ENCODE results near the gene SCP2D1. TPM values are rescaled to one million over a fixed set of nuclear protein-coding genes. Genes with fewer than 3 reads are reported as not detected.

Gene SCP2D1
- total RNA-seq, 1 donor from 2014 or later = not detected

- no peak overlapping the region for H3K27ac Mint-ChIP-seq
- no peaks in the 10 kb centered on the region for H3K36me3 Mint-ChIP-seq (ENCODE audit: low read depth)
- no peak overlapping the region for H3K4me3 Mint-ChIP-seq (ENCODE audit: low read depth)
- H3K27me3 Mint-ChIP-seq (ENCODE audit: low read depth) = peaks cover 3% of the 10 kb centered on the region
- no peaks in the 10 kb centered on the region for H3K4me1 Mint-ChIP-seq (ENCODE audit: low read depth)
- H3K9me3 Mint-ChIP-seq = no peaks in the 10 kb centered on the region
- intact Hi-C loops (cut with micrococcal nuclease) = no loop called here
- DNase-seq (ENCODE audit: low spot score) = no peak
These were observed 18.4 kb downstream of the SCP2D1 start for GRCh38 chr20:18831830-18832499.

GRCh38 chr20:18832546-18833200 is 19.1 kb downstream of the SCP2D1 start:
- H3K9me3 Mint-ChIP-seq = no peaks in the 10 kb centered on the region
- no peaks in the 10 kb centered on the region for H3K36me3 Mint-ChIP-seq (ENCODE audit: low read depth)
- DNase-seq (ENCODE audit: low spot score) = no peak
- H3K27ac Mint-ChIP-seq = no peak overlapping the region
- peaks cover 3% of the 10 kb centered on the region for H3K27me3 Mint-ChIP-seq (ENCODE audit: low read depth)
- no peak overlapping the region for H3K4me3 Mint-ChIP-seq (ENCODE audit: low read depth)
- no peaks in the 10 kb centered on the region for H3K4me1 Mint-ChIP-seq (ENCODE audit: low read depth)
- intact Hi-C loops (cut with micrococcal nuclease) = no loop called here

GRCh38 chr20:18835466-18836256 is 22.1 kb downstream of the SCP2D1 start:
- no peaks in the 10 kb centered on the region for H3K9me3 Mint-ChIP-seq
- peaks cover 3% of the 10 kb centered on the region for H3K27me3 Mint-ChIP-seq (ENCODE audit: low read depth)
- intact Hi-C loops (cut with micrococcal nuclease) = no loop called here
- H3K4me1 Mint-ChIP-seq (ENCODE audit: low read depth) = no peaks in the 10 kb centered on the region
- no peak overlapping the region for H3K4me3 Mint-ChIP-seq (ENCODE audit: low read depth)
- H3K27ac Mint-ChIP-seq = no peak overlapping the region
- no peaks in the 10 kb centered on the region for H3K36me3 Mint-ChIP-seq (ENCODE audit: low read depth)
- DNase-seq (ENCODE audit: low spot score) = no peak

- Mint-ChIP-seq H3K4me3 (ENCODE audit: low read depth) (no peak overlapping the region), H3K9me3 (no peaks in the 10 kb centered on the region), H3K4me1 (ENCODE audit: low read depth) (no peaks in the 10 kb centered on the region), H3K27me3 (ENCODE audit: low read depth) (peaks cover 1% of the 10 kb centered on the region), H3K27ac (no peak overlapping the region), H3K36me3 (ENCODE audit: low read depth) (no peaks in the 10 kb centered on the region)
- no peak for DNase-seq (ENCODE audit: low spot score)
- intact Hi-C loops (cut with micrococcal nuclease) = no loop called here
These were observed 24.1 kb downstream of the SCP2D1 start for GRCh38 chr20:18837718-18838117.

- intact Hi-C loops (cut with micrococcal nuclease) = no loop called here
- Mint-ChIP-seq H3K4me3 (ENCODE audit: low read depth) (no peak overlapping the region), H3K27me3 (ENCODE audit: low read depth) (peaks cover 1% of the 10 kb centered on the region), H3K4me1 (ENCODE audit: low read depth) (no peaks in the 10 kb centered on the region), H3K9me3 (no peaks in the 10 kb centered on the region), H3K36me3 (ENCODE audit: low read depth) (no peaks in the 10 kb centered on the region), H3K27ac (no peak overlapping the region)
- no peak for DNase-seq (ENCODE audit: low spot score)
These were observed 26.1 kb downstream of the SCP2D1 start for GRCh38 chr20:18839507-18840247.

GRCh38 chr20:18840248-18840645 is 26.7 kb downstream of the SCP2D1 start:
- H3K4me1 Mint-ChIP-seq (ENCODE audit: low read depth) = no peaks in the 10 kb centered on the region
- H3K4me3 Mint-ChIP-seq (ENCODE audit: low read depth) = no peak overlapping the region
- DNase-seq (ENCODE audit: low spot score) = no peak
- no peaks in the 10 kb centered on the region for H3K9me3 Mint-ChIP-seq
- H3K27me3 Mint-ChIP-seq (ENCODE audit: low read depth) = peaks cover 1% of the 10 kb centered on the region
- intact Hi-C loops (cut with micrococcal nuclease) = no loop called here
- H3K27ac Mint-ChIP-seq = no peak overlapping the region
- no peaks in the 10 kb centered on the region for H3K36me3 Mint-ChIP-seq (ENCODE audit: low read depth)

- no peaks in the 10 kb centered on the region for H3K4me1 Mint-ChIP-seq (ENCODE audit: low read depth)
- DNase-seq (ENCODE audit: low spot score) = no peak
- H3K4me3 Mint-ChIP-seq (ENCODE audit: low read depth) = no peak overlapping the region
These were observed 31.4 kb downstream of the SCP2D1 start for GRCh38 chr20:18845017-18845416.

GRCh38 chr20:18847226-18847755 is 33.7 kb downstream of the SCP2D1 start:
- intact Hi-C loops (cut with micrococcal nuclease) = no loop called here
- H3K4me3 Mint-ChIP-seq (ENCODE audit: low read depth) = no peak overlapping the region
- H3K9me3 Mint-ChIP-seq = no peaks in the 10 kb centered on the region
- no peaks in the 10 kb centered on the region for H3K27me3 Mint-ChIP-seq (ENCODE audit: low read depth)
- H3K36me3 Mint-ChIP-seq (ENCODE audit: low read depth) = no peaks in the 10 kb centered on the region
- DNase-seq (ENCODE audit: low spot score) = no peak
- H3K4me1 Mint-ChIP-seq (ENCODE audit: low read depth) = no peaks in the 10 kb centered on the region
- H3K27ac Mint-ChIP-seq = no peak overlapping the region

More at GRCh38 chr20:18845017-18845416, 31.4 kb downstream of the SCP2D1 start:
- Mint-ChIP-seq H3K27ac (no peak overlapping the region), H3K9me3 (no peaks in the 10 kb centered on the region), H3K27me3 (ENCODE audit: low read depth) (peaks cover 1% of the 10 kb centered on the region), H3K36me3 (ENCODE audit: low read depth) (no peaks in the 10 kb centered on the region)
- intact Hi-C loops (cut with micrococcal nuclease) = no loop called here

- no peak overlapping the region for H3K27ac Mint-ChIP-seq
- intact Hi-C loops (cut with micrococcal nuclease) = no loop called here
- no peaks in the 10 kb centered on the region for H3K4me1 Mint-ChIP-seq (ENCODE audit: low read depth)
- H3K4me3 Mint-ChIP-seq (ENCODE audit: low read depth) = no peak overlapping the region
- no peak for DNase-seq (ENCODE audit: low spot score)
- H3K27me3 Mint-ChIP-seq (ENCODE audit: low read depth) = no peaks in the 10 kb centered on the region
- H3K36me3 Mint-ChIP-seq (ENCODE audit: low read depth) = no peaks in the 10 kb centered on the region
- H3K9me3 Mint-ChIP-seq = no peaks in the 10 kb centered on the region
These were observed 35.5 kb downstream of the SCP2D1 start for GRCh38 chr20:18849131-18849530.

GRCh38 chr20:18851629-18852028 is 38.0 kb downstream of the SCP2D1 start:
- no peaks in the 10 kb centered on the region for H3K36me3 Mint-ChIP-seq (ENCODE audit: low read depth)
- H3K9me3 Mint-ChIP-seq = no peaks in the 10 kb centered on the region
- no peak overlapping the region for H3K27ac Mint-ChIP-seq
- intact Hi-C loops (cut with micrococcal nuclease) = no loop called here
- no peak for DNase-seq (ENCODE audit: low spot score)
- H3K4me1 Mint-ChIP-seq (ENCODE audit: low read depth) = no peaks in the 10 kb centered on the region
- H3K27me3 Mint-ChIP-seq (ENCODE audit: low read depth) = no peaks in the 10 kb centered on the region
- H3K4me3 Mint-ChIP-seq (ENCODE audit: low read depth) = no peak overlapping the region

GRCh38 chr20:18852318-18852717 is 38.7 kb downstream of the SCP2D1 start:
- H3K4me3 Mint-ChIP-seq (ENCODE audit: low read depth) = no peak overlapping the region
- intact Hi-C loops (cut with micrococcal nuclease) = no loop called here
- no peak overlapping the region for H3K27ac Mint-ChIP-seq
- no peaks in the 10 kb centered on the region for H3K4me1 Mint-ChIP-seq (ENCODE audit: low read depth)
- H3K27me3 Mint-ChIP-seq (ENCODE audit: low read depth) = no peaks in the 10 kb centered on the region
- H3K9me3 Mint-ChIP-seq = no peaks in the 10 kb centered on the region
- H3K36me3 Mint-ChIP-seq (ENCODE audit: low read depth) = no peaks in the 10 kb centered on the region
- DNase-seq (ENCODE audit: low spot score) = no peak

- no peak overlapping the region for H3K4me3 Mint-ChIP-seq (ENCODE audit: low read depth)
- H3K9me3 Mint-ChIP-seq = no peaks in the 10 kb centered on the region
- DNase-seq (ENCODE audit: low spot score) = no peak
- H3K27me3 Mint-ChIP-seq (ENCODE audit: low read depth) = no peaks in the 10 kb centered on the region
- intact Hi-C loops (cut with micrococcal nuclease) = no loop called here
- no peaks in the 10 kb centered on the region for H3K4me1 Mint-ChIP-seq (ENCODE audit: low read depth)
- H3K27ac Mint-ChIP-seq = no peak overlapping the region
- H3K36me3 Mint-ChIP-seq (ENCODE audit: low read depth) = no peaks in the 10 kb centered on the region
These were observed 39.6 kb downstream of the SCP2D1 start for GRCh38 chr20:18853216-18853615.
